GM18519 (cell line): ENCODE data around the gene SLC5A11.

Experiments
- ATAC-seq: cut with Tn5 transposase; IDR thresholded peaks from one replicate; pipeline ENCODE4 v1.9.1; 2021; ENCODE audit warnings: mild to moderate bottlenecking, moderate library complexity; ENCODE audit not compliant: unreplicated experiment, low FRiP score

Gene SLC5A11

DNA sequence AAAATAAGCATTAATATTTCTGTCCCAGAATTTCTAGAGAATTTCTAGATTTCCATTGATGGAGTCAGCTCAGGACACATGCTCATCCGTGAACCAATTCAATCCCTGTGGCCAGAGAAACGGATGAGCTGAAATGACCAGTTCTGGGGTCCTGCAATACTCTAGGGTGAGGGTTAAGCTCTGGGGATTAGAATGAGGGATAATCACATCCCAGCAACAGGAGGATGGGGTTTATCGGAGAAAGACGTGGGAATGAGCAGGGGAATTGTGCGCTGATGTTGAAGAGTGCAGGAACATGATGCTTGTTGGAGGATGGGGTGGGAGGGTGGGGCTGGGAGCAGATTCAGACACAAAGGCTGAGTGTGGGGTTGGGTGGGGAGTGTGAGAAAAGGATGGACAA, 64.1 kb downstream of the SLC5A11 start:
- no peak for ATAC-seq

DNA sequence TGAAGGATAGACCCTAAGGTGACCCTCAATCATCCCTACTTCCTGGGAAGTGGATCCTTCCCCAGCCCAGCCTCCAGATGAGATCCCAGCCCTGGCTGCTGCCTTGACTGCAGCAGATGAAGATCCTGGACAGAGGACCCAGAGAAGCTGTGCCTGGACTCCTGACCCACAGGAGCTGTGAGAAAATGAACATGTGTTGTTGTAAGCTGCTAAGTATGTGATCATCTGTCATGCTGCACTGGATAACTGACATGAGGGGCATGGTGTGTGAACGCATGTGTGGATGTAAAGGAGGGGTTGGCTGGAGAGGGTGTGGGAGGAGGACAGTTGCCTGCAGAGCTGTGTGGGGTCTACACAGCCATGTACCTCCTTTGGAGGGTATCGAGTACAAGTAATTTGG, 69.3 kb downstream of the SLC5A11 start:
- ATAC-seq: no peak

DNA sequence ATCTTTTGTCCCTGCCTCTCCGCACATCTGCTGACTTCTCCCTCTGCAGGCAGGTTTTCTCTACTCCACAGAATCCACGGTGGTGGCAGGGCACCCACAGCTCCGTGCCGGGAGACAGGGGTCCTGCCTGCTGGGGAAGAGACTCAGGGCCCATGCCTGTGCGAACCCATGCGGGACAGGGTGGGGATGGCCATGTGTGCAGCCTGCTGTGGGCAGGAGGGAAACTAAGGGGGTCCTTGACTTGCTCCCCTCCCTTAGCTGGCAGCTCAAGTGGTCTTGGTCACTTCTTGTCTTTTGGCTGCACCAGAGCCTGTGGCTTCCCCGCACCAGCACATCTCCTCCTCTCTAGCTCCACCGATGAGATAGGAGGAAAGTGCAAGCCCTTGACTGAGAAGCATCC, 69.8 kb downstream of the SLC5A11 start:
- ATAC-seq: no peak

DNA sequence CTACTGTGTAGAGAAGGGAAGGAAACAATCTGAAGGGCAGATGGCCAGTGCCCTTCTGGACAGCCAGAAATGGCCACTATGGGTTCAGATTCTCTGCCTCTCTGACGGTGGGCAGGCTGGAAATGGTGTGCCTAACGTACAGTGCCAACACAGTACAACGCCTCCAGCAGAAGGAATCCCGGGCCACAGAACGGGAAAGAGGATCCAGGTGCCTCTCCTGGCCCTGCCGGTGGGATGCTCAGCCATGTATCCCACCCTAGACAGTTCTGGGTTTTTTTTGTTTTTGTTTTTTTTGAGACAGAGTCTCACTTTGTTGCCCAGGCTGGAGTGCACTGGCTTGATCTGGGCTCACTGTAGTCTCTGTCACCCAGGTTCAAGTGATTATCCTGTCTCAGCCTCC, 71.5 kb downstream of the SLC5A11 start:
- ATAC-seq: no peak

DNA sequence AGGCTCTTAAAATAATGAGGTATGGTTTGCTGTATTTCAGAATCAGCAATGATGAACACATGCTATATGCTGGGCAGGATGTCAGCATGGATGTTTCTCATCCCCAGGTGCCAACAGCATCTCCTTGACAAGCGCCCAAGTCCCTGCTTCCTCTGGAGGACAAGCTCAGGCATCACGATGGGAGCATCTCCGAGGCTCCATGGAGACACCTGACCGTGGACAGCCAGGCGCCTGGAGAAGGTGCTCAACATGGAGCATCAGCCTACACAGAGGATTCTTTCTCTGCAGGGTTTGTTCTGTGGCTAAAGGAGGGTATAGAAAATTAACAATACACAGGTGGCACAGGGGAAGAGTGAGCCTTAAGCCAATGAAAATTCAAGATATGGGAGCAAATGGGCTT, 72.1 kb downstream of the SLC5A11 start:
- no peak for ATAC-seq

DNA sequence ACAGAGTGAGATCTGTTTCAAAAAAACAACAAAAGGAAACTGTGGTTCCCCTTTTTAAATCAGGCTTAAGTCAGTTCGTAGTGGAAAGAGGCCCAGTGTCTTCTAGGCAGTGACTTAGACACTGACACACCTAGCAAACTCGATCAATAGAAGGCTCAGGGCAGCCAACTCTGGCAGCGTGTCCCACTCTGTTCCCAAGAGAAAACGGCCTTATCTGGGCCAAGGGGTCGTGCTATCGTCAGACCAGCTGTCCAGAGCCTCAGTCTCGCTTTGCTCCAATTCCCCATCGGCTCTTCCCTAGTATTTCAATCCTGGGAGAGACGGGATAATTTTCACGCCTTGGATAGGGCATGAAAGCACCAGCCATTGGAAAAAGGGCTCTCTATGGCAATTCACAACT, 72.9 kb downstream of the SLC5A11 start:
- ATAC-seq: no peak

DNA sequence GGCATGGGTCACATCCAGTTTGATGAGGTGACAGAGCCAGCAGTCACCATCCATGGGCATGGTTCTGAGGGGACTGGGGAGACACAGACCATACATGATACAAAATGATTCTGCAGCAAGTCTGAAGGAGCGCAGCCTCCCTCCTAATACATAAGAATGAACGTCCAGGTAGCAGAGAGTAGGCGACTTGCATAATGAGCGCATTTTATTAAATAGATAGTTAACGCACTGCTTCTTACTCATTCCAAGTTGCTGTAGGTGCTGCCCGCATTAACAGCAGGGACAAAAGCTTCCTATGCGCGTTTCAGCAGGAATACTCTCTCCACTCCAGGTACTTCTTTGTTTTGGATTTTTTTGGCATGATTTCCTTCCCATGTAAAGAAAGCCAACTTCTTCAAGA, 73.8 kb downstream of the SLC5A11 start:
- no peak for ATAC-seq

DNA sequence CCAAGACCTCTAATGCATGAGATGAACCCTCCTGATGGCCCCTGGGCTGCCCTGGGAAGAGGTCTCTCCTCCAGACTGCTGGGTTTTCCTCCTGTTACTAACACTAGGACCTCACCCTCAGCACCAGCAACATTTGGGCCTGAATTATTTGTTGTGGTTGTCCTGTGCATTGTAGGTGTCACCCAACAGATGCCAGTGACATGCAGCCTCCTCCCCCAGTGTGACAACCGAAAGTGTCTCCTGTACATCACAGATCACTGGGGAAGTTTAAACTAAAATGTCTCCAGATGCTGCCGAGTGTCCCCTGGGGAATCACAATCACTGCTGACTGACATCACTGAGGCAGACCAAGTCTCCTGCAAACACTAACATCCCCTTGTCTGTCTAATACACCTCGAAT, 74.8 kb downstream of the SLC5A11 start:
- no peak for ATAC-seq

DNA sequence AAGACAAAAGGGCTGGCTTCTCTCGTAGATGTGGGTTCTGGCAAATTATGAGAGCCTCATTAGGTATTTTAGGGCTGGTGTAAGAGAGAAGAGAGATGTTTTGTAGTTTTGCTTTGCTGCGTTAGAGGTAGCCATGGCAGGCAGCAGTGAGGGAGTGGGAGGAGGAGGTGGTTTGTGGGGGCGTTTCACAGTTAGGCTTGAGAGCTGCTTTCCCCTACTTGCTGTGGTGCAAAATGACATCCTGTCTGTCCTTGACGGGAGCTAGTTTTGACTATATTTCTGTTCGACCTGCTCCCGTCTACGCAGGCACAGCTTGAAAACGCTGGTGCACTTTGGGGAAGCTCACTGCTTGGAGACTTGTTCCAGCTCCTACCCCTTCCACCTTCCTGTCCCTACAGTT, 75.5 kb downstream of the SLC5A11 start:
- ATAC-seq: no peak

DNA sequence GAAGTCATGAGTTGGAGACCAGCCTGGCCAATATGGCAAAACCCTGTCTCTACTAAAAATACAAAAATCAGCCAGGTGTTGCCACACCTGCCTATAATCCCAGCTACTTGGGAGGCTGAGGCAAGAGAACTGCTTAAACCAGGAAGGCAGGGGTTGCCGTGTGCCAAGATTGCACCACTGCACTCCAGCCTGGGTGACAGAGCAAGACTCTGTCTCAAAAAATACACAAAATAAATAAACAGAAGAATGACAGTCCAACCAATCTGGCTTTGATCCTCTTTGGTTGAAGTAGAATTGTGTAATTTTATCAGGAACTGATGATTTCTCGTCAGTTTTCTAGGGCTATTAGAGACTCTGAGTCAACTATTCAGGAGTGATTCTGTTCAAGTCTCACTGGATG, 79.4 kb downstream of the SLC5A11 start:
- ATAC-seq: no peak

DNA sequence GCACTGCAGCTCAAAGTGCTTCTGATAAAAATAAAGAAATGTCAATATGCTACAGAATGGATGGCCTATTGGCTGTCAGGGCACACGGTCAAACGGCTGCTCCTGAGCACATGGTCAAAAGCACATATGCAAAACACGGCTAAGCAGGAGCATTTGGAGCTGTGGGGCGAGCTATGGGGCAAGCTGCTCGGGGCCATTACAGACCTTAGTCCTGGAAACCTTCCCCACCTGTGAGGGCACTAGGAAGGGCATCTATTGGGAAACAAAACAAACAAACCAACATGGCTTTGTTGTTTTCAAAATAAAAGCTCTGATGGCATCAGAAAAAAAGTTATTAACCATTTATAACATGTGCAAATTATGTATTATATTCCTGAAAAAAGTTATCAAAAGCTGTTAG, 83.6 kb downstream of the SLC5A11 start:
- no peak for ATAC-seq

DNA sequence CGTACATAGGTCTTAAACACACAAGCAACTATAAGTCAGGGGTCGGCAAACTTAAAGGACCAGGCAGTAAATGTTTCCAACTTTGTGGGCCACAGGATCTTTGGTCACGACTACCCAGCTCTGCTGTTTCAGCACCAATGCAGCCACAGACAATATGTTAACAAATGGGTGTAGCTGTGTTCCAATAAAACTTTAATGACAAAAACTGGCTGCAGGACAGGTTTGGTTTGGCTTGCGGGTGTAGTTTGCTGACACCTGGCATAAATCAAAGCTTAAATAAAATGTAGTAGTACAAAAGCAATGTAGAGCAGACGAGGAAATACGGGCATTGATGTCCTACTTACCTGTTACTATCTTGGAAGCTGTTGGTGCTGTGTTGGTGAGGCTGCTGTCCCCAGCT, 84.7 kb downstream of the SLC5A11 start:
- ATAC-seq: no peak

DNA sequence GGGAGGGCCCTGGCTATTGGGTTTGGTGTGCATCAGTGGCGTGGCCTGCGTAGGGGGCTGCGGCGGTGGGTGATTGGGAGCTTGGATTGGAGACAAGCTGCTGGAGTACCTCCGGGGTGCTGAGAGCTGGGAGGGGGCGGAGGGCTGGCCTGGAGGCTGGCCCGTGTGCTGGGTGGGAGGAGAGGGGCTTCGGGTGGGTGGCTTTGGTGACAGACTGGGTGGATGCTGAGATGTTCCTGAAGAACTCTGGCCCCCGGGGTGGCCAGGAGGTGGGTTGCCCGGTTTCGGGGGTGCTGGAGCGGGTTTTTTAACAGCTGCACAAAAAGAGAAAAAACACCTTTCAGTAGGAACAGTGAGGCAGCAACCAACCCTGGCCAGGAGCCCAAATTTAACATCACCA, 85.3 kb downstream of the SLC5A11 start:
- no peak for ATAC-seq

DNA sequence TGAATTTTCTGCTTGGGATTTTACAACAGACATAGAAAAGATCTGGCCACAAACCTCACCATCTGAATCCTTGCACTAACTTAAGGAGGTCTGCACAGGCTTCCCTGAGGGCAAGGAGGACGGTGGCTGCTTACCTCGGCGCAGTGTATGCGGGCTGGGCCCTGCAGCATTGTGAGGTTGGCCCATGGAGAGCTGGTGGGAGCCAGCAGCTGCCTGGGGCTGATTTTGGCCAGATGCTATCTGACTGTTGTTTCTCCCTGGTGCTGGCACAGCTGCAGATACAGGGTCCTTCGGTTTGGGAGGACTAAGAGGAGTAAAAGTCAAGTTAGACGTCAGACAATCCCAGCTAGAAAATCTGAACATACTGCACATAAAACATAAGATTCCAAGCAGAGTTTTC, 89.6 kb downstream of the SLC5A11 start:
- no peak for ATAC-seq

DNA sequence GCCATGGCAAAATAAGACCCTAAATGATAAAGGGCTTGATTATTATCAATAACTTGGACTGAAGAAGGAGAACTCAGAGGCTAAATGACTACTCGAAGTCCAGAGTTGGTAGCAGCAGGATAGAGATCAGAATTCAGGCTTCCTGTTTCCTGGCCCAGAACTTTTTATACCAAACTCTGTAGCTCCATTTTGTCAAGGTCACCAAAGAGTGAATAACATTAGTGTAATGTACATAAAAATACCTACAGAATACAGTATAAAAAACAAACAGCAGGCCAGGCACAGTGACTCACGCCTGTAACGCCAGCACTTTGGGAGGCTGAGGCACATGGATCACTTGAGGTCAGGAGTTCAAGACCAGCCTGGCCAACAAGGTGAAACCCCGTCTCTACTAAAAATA, 90.4 kb downstream of the SLC5A11 start:
- no peak for ATAC-seq

DNA sequence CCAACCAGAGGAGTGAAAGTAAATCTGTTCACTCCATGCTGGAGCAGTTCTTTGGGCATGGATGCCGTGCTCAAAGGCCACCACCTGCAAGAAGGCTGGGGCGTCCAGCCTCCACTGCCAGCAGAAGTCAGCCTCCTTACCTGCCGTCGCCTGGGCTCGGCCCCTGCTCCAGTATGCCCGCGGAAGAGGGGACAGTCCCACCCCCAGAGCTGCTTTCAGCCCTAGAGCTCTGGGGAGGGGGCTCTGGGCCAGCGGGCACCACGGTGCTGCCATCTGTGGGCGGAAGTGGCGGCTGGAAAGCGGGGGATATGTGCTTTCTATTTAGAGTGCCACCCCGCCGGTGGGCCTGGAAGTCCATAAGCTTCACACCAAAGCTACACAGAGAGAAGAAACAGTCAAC, 93.5 kb downstream of the SLC5A11 start:
- ATAC-seq: no peak

DNA sequence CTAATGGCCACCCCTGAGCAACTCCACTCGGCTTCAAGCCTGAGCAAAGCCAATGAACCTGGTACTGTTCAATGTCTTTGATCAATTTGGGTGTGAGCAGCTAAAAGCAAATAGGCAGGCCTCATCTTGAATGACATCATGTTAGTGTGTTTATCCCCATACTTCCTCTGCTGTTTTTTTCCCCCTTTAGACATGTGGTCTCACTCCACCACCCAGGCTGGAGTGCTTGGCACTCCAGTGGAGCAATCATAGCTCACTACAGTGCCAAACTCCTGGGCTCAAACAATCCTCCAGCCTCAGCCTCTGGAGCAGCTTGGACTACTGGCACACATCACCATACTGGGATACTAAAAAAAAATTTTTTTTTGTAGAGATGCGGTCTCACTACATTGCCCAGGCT, 94.0 kb downstream of the SLC5A11 start:
- ATAC-seq: no peak

DNA sequence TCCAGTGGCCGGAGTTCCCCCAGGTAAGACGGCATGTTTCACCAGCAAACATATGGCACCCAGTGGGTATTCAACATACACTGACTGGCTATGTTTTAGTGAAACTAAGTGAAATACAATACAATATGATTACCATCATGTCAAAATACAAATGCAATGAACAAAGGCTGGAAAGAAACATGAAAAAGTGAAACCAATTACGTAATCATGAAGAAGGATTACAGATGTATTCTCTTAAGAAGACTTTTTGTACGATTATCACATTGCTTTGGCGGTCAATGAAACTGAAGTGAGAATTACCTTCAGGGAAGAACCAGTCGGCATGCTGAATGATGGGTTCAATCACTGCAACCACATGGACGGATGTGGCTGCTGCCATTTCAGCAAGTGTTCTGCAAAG, 97.7 kb downstream of the SLC5A11 start:
- ATAC-seq: no peak

DNA sequence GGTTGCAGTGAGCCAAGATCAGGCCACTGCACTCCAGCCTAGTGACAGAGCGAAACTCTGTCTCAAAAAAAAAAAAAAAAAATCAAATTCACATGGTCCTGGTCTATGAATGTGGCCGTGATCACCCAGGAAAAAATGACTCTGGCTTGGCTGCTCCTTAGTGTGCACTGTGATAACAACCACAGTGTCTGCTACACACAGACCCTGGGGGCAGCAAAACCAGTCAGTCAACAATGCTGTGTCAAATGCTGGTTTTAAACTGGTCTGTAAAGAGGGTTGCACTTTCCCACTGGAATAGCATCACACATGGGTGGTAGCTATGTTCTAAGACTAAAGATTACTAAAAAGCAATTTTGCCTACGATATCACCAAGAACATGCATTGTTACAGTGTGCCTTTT, 98.4 kb downstream of the SLC5A11 start:
- ATAC-seq: no peak

DNA sequence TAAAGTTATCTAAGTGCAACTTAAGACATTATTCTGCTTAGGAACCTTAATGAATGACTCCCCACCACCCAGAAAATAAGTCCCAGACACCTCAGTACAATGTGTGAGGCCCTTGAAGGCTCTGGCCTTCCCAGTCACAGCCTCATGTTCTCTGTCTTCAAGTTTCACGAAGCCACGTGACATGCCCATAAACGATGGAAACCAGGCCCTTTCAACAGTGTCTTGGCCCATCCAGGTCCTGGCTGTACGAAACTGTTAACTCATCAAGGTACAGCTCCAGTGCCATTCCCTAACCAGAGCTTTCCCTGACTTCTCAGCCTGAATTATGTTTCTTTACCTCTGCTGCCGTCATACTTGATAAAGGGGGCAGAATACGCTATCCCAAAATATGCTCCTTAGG, 100.4 kb downstream of the SLC5A11 start:
- ATAC-seq: no peak

DNA sequence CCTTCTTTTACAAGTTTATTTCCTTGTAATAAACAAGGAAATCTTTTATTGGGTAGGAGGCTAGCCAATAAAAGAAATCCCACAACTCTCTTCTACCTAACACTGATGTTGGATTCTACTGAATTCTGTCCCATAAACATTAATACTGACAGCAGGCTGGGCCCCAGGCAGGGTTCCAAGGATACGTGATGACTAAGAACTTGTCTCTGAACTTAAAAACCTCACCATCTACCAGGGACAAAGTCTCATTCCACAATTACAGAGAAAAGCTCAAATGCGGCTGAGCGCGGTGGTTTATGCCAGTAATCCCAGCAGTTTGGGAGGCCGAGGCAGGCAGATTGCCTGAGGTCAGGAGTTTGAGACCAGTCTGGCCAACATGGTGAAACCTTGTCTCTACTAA, 104.5 kb downstream of the SLC5A11 start:
- ATAC-seq: no peak

DNA sequence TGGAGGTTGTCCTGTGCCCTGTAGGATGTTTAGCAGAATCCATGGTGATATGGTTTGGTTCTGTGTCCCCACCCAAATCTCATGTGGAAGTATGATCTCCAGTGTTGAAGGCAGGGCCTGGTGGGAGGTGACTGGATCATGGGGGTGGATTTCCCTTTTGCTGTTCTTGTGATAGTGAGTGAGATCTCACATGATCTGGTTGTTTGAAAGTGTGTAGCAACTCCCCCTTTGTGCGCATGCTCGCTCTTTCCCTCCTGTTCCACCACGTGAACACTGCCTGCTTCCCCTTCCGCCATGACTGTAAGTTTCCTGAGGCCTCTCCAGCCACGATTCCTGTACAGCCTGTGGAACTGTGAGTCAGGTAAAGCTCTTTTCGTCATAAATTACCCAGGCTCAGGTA, 107.5 kb downstream of the SLC5A11 start:
- no peak for ATAC-seq

DNA sequence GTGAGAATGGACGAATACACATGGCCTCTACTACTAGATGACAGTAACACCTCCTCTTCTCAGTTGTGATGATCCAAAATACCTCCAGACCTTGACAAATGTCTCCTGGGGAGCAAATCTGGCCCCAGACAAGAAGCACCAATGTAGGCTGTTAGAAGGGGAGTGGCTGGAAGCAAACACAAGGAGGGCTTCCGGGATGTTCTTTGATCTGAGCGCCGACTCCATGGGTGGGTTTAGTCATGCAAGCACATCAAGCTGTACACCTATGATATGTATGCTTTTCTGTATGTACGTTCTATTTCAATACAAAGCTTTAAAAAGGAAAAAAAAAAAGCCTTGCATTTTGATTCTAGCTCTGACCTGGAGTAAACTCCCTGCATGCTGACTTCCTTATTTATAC, 108.0 kb downstream of the SLC5A11 start:
- ATAC-seq: no peak

DNA sequence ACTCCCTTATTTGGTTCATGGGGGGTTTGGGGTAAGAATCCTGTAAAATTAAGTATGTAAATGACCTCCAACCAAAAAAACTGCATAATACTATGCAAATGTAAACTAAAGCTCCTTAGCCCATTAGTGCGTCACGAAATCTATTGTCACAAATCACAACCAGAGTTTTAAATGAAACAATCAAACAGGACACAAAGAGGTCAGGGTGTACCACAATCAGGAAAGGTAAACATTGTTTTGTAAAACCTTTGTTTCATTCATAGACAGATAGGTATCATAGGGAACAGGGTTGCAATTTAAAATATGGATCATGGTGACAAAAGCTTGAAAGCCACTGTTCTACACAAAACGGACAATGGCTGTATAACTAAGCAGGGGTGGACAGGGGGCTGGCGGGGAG, 108.4 kb downstream of the SLC5A11 start:
- no peak for ATAC-seq
